KOPT-K1 (cell line): ENCODE results near the gene RNF183.

ENCODE experiments used
- H3K27ac ChIP-seq: fragments of 200-600 bp; sonication (generic); 2 replicates; pipeline ENCODE4 v1.5.1; 2016; ENCODE audit warnings: antibody characterized with exemption, mild to moderate bottlenecking, low read depth, low read length; ENCODE audit not compliant: poor library complexity, severe bottlenecking
- H3K36me3 ChIP-seq: fragments of 200-600 bp; sonication (generic); 2 replicates; pipeline ENCODE4 v1.5.1; 2017; ENCODE audit warnings: antibody characterized with exemption, mild to moderate bottlenecking, low read length, moderate library complexity; ENCODE audit not compliant: insufficient read depth
- H3K9me3 ChIP-seq: fragments of 200-600 bp; sonication (generic); 2 replicates; pipeline ENCODE4 v1.5.1; 2017; ENCODE audit warnings: antibody characterized with exemption, low read length, mild to moderate bottlenecking; ENCODE audit not compliant: insufficient read depth, poor library complexity, severe bottlenecking

RNF183 gene

DNA sequence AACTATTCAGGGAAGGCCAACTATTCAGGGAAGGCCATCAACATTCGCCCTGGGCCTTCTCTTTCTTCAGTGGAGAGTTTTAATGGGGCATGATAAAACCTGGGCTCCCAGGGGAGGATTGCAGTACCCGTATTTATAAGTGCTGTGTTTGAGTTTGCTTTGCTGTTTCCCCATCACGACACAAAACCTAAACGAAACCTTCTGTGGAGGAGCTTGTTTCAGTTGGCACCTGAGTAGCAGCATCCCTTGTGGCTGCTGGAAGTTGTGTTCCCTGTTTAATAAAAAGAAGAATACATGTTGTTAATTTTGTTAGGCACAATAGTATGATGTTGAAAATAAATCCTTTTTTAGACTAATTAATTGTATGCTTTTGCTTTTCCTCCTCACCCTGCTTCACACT is 28.6 kb upstream of the RNF183 start:
- no peaks in the 10 kb centered on the region for H3K36me3 ChIP-seq
- H3K27ac ChIP-seq, result no peak overlapping the region
- no peaks in the 10 kb centered on the region for H3K9me3 ChIP-seq

DNA sequence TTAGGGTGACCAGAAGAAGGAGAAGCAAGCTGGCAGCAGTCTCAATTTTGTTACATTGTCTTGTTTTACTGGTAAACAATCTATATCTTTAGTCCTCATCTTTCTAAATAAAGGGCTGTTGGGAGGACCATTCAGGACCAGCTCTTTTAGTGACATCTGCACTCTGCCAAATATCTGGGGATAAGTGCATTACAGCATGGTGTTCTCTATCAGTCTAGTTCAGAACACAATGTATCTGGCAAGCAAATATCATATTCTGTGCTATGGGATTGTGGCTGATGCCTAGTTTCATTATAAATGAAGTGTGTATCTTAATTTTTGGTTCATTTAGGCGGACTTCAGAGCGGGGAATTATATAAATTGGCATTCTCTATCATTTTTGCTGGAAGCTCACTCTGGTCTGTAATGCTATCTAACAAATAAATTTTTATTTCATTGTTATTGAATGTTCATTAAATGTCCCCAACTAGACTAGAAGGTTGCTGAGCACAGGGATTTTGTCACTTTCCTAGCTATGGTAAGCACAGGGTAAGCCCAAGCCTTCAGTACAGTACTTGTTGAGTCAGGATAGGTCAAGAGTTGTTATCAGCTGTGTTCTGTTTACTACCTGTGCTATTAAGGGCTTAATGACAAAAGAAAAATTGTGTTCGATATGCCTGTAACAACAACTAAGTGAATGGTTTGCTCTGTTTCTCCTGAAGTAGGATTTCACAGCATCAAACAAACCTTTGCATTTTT is 25.0 kb upstream of the RNF183 start:
- H3K27ac ChIP-seq, result no peak overlapping the region
- no peaks in the 10 kb centered on the region for H3K36me3 ChIP-seq
- H3K9me3 ChIP-seq, result no peaks in the 10 kb centered on the region

DNA sequence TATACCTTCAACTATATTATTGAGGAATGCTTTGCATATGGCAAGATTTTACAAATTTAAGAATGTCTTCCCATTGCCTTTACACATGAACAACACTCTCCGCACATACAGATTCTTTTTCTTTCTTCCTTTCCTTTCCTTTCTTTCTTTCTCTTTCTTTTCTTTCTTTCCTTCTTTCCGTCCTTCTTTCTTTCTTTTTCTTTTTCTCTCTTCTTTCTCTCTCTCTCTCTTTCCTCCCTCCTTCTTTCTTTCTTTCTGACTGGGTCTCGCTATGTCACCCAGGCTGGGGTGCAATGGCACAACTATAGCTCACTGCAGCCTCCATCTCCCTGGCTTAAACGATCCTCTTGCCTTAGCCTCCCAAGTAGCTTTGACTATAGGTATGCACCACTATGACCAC is 23.1 kb upstream of the RNF183 start:
- no peak overlapping the region for H3K27ac ChIP-seq
- H3K9me3 ChIP-seq, result no peaks in the 10 kb centered on the region
- no peaks in the 10 kb centered on the region for H3K36me3 ChIP-seq

DNA sequence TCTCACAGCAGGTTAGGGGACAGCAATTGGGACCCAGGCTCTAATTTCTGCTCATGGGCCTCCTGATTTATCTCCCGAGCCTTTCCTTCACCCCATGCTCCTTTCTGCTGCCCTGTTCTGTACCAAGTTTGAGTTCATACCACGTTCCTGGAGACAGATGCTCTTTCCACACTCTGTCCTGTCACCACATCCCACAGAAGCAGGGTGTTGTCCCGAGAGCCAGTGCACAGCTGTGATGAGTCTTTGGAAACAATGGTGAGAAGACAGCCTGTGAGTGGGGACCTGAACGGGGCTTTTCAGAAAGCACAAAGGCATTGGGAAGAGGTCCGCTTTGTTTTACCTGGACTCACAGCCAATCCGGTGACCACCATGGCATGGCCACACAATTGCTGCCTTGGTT is 19.5 kb upstream of the RNF183 start:
- Histone ChIP-seq H3K27ac (no peak overlapping the region), H3K9me3 (no peaks in the 10 kb centered on the region), H3K36me3 (no peaks in the 10 kb centered on the region)

DNA sequence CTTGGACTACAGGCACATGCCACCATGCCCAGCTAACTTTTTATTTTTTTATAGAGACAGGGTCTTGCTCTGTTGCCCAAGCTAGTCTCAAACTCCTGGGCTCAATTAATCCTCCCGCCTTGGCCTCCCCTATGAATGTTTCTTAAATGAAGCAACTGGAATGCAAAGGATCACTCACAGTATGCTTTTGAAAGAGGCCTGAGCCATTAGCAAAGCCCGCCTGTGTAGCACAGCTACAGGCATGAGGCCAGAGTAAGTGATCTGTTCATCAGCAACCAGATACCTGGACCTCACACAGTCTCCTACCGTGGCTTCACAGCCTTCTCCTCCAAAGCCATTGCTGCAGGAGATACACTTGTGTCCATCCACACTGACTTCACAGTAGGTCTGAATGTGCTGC is 16.9 kb upstream of the RNF183 start:
- H3K36me3 ChIP-seq, result no peaks in the 10 kb centered on the region
- no peak overlapping the region for H3K27ac ChIP-seq
- no peaks in the 10 kb centered on the region for H3K9me3 ChIP-seq

DNA sequence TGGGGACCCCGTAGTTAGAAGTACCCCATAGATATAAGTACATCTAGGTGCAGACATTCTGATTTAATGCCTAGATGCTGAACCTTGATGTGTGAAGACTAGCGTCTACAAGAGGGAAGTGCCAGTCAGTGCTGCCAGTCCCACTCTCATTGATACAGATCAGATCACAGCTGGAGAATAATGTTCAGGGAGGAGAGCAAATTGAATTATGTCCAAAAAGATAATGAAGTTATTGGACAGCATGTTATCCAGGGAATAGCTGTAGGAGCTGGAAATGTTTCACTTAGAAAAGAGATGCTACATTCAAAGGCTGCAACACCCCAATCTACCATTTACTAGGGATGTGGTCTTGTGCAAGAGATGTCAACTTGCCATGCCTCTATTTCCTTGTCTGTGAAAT is 15.9 kb upstream of the RNF183 start:
- Histone ChIP-seq H3K27ac (no peak overlapping the region), H3K36me3 (no peaks in the 10 kb centered on the region), H3K9me3 (no peaks in the 10 kb centered on the region)

DNA sequence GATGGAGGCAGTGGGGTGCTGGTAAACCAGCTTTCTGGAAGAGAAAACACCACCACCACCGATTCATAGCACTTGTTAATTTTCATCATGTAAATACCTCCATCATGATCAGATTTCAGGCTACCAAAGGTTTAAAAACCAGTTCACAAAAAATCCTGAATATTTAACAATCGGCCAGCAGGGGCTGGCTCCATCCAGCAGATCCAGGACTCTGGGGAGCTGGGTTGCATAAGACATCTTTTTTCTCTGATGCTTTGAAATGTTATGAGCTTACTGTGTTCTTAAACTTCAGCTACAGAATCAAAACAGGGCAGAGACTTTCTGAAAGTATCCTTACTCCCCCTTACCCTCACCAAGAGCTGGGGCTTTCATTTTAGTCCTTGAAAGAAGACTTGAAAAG is 14.6 kb upstream of the RNF183 start:
- Histone ChIP-seq H3K9me3 (no peaks in the 10 kb centered on the region), H3K27ac (no peak overlapping the region), H3K36me3 (no peaks in the 10 kb centered on the region)

DNA sequence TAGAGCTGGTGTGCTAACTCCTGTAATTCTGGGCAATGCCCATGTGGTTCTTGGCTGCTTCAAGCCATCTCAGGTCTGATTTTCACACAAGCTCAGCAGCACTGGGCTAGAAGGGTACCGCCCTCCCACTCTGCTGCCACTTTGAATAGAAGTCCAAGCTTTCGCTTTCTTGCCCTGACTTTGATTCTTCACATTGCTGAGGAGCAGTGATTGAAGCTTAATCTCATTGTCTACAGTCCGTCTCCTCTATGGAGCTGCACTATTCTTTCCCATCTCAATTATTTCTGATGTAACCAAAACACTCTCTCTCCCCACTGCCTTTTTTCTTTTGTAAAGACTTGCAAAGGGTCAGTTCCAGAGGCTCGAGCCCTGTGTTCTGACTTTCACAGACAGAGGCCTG is 12.9 kb upstream of the RNF183 start:
- Histone ChIP-seq H3K36me3 (no peaks in the 10 kb centered on the region), H3K9me3 (no peaks in the 10 kb centered on the region), H3K27ac (no peak overlapping the region)

DNA sequence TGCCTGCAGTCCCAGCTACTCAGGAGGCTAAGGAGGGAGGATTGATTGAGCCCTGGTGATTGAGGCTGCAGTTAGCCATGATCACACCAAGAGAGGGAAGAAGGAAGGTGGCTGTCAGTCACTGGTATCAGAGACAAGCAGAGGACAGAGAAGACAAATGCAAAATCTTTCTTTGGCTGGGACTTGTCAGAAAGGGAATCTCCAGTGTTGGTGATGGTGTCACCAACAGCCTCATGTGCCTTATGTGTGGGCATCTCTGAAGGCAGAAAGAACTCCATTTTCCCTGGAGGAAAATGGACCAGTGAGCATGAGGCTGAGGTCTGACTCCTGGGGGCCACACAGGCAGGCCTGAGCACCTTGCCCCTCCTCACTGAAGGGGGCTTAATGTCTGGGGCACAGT is 12.1 kb upstream of the RNF183 start:
- Histone ChIP-seq H3K27ac (no peak overlapping the region), H3K36me3 (no peaks in the 10 kb centered on the region), H3K9me3 (no peaks in the 10 kb centered on the region)

DNA sequence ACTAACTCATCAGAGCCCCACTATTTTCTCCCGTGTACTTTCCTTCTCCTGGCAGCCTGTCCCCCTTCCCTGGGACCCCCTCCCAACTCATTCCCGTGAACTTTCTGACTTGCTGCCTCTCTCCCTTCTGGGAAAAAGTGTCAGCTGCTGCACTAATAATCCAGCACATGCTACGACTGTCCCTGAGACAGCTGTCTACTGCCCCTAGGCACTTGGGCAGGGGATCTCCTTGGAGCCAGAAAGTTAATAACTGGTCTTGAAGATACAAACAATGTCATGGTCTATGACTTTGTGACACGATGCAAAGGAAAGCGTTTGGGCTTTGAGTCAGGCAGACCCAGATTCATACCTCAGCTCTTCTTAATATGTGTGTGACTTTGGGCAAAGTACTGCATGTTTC is 10.1 kb upstream of the RNF183 start:
- Histone ChIP-seq H3K9me3 (no peaks in the 10 kb centered on the region), H3K27ac (no peak overlapping the region), H3K36me3 (no peaks in the 10 kb centered on the region)

DNA sequence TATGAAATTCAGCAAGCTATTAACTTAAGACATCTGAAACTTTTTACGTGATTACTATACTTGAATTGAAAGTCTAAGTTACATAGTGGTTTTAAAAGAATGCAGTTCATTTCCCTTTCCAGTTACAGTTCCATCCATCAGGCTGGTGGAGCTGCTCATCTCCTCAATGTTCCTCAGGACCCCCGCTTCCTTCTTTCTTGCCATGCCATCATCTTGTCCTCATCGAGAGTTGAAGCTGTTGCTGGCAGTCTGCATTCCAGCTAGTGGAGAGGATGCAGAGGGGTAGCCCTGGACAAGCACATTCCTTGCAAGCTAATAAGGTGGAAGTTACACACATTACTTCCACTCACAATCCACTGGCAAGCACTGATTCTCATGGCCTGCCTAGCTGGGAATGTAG is 8.8 kb upstream of the RNF183 start:
- no peaks in the 10 kb centered on the region for H3K9me3 ChIP-seq
- H3K36me3 ChIP-seq, result no peaks in the 10 kb centered on the region
- H3K27ac ChIP-seq, result no peak overlapping the region

DNA sequence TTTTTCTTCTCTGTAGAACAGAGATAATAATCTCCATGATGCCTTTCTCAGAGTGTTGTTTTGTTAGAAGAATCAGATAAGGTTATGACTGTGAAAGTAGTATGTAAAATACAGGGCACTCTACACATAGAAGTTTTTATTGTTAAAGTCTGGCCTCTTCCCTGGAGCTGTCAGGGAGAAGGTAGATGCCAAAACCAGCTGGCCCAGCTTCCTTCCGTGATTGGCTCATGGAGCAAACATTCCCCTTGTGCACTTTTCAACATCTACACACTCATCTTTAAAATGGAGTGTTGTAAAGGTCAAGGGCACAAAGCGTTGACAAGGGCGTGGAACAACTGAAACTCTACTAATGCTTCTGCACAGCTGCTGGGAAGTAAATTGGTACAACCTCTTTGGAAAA is 7.4 kb upstream of the RNF183 start:
- Histone ChIP-seq H3K9me3 (no peaks in the 10 kb centered on the region), H3K36me3 (no peaks in the 10 kb centered on the region), H3K27ac (no peak overlapping the region)

DNA sequence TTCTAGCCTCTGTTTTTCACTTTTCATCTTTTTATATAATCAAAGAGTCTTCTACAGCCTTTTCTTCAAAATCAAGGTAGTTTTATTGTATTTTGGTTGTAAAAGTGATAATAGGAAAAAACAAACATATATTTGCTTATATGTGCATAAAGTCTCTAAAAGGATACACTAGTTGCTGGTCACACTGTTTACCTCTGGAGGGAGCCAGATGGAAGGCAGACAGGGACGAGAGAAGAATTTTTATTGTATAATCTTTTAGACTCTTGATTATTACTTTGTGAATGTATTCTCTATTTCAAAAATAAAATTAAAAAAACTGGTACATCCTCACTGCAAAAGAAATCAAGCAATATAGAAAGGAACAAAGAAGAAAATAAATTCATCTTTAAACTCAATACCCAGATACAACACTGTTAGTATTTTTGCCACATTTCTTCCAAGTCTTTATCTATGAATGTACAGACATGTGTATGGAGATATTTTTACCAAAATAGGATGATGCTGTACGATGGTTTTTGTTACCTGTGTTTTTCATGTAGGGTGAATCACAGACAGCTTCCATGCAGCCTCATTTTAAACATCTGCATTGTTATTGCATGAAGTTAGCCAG is 6.1 kb upstream of the RNF183 start:
- H3K27ac ChIP-seq, result no peak overlapping the region
- H3K36me3 ChIP-seq, result no peaks in the 10 kb centered on the region
- H3K9me3 ChIP-seq, result no peaks in the 10 kb centered on the region

DNA sequence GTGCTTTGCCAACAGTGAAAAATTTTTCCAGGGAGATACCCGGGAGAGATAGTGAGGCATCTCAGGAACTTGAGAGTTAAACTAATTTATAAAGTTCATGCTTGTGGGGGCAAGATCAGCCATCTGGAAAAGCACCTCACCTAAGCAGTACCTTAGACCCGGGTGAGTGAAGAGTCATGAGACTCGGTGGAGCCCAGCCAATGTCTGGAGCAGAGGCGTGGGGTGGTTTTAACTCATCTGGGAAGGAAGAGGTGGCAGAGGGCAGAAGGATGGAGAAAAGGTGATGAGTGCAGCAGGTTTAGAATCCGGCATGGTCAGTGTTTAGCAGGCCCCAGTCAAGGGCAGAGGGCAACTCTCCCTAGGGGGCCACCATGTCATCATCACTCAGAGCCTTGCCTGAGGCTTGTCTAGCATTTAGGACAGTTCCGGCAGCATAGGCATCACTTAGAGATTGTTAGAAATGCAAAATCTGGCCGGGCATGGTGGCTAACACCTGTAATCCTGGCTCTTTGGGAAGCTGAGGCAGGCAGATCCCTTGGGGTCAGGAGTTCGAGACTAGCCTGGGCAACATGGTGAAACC is 4.3 kb upstream of the RNF183 start:
- Histone ChIP-seq H3K9me3 (no peaks in the 10 kb centered on the region), H3K27ac (no peak overlapping the region), H3K36me3 (no peaks in the 10 kb centered on the region)

DNA sequence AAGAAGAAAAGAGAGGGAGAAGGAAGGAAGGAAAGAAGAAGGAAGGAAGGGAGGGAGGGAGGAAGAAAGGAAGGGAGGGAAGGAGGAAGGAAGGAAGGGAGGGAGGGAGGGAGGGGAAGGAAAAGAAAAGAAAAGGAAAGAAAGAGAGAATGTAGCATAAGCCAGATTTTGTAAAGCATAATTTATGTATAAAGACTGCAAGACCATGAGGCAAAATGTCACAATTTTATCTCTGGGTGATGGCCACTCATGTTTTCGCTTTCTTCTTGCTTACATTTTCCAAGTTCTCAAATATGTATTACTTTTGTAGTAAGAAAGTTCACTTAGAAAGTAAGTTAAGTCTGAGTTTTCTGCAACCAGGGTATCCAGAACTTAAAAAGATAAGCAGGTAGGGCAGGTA is 3.4 kb upstream of the RNF183 start:
- Histone ChIP-seq H3K9me3 (no peaks in the 10 kb centered on the region), H3K36me3 (no peaks in the 10 kb centered on the region), H3K27ac (no peak overlapping the region)

DNA sequence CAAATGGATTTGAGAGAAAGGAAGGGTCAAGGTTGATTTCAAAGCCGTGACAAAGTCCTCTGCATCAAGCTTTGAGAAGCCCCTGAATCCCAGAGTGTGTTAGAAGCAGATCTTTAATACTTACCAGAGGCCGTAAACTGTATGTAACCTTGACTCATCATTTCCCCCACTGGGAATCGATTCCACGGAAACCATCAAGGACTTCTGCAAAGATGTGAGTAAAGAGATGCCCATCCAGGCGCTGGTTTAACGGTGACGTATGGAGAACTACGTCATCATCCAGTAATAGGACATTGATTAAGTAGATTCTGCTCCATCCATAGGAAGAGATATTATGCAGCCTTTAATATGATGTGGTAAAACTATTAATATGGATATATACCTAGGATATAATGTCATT is 1.6 kb downstream of the RNF183 start:
- Histone ChIP-seq H3K36me3 (no peaks in the 10 kb centered on the region), H3K27ac (no peak overlapping the region)

More for the DNA sequence above, 1.6 kb downstream of the RNF183 start:
- H3K9me3 ChIP-seq, result no peaks in the 10 kb centered on the region
